Fibroblast of lung (primary cell): Measurements from ENCODE around the gene PCID2. TPM values are rescaled to one million over a fixed set of nuclear protein-coding genes. Genes with fewer than 3 reads are reported as not detected.

Experiments
- DNase-seq, 2 donors: peaks; one replicate each; pipeline versions ENCODE4 v3.0.0 to v3.0.0-alpha.2; 2010; ENCODE audit warnings: low read depth in 2 of 2
- H2AFZ ChIP-seq: 2 replicates; pipeline ENCODE4 v1.5.1; 2012; ENCODE audit warnings: low read length, control low read depth, inconsistent platforms
- H3K27ac ChIP-seq: 2 replicates; pipeline ENCODE4 v1.5.1; 2011; ENCODE audit warnings: low read length, control low read depth; ENCODE audit not compliant: insufficient read depth
- H3K27me3 ChIP-seq: 2 replicates; pipeline ENCODE4 v1.5.1; 2011; ENCODE audit warnings: mild to moderate bottlenecking, low read length; ENCODE audit not compliant: control insufficient read depth, insufficient read depth
- H3K36me3 ChIP-seq: 2 replicates; pipeline ENCODE4 v1.5.1; 2011; ENCODE audit warnings: low read length; ENCODE audit not compliant: control insufficient read depth, insufficient read depth
- H3K4me1 ChIP-seq: 2 replicates; pipeline ENCODE4 v1.5.1; 2011; ENCODE audit warnings: low read length; ENCODE audit not compliant: control insufficient read depth, insufficient read depth; ENCODE audit errors: extremely low read depth
- H3K4me2 ChIP-seq: 2 replicates; pipeline ENCODE4 v1.5.1; 2011; ENCODE audit warnings: low read length, control low read depth; ENCODE audit not compliant: insufficient read depth; ENCODE audit errors: extremely low read depth
- H3K4me3 ChIP-seq, 4 experiments: fragments of 200-600 bp in 1 of 4; sonication (generic) in 1 of 4; replicated peaks in 1 of 4; 2 replicates each; pipeline ENCODE4 v1.5.1; 2011 to 2016; ENCODE audit warnings: low read length in 4 of 4, low read depth in 3 of 4, mild to moderate bottlenecking in 3 of 4, control low read depth in 2 of 4, inconsistent platforms in 1 of 4, mixed read lengths in 1 of 4; ENCODE audit not compliant: insufficient read depth in 1 of 4; ENCODE audit errors: control extremely low read depth in 1 of 4
- H3K79me2 ChIP-seq: 2 replicates; pipeline ENCODE4 v1.5.1; 2012; ENCODE audit warnings: mild to moderate bottlenecking, low read length, inconsistent platforms; ENCODE audit not compliant: control insufficient read depth, insufficient read depth
- H3K9ac ChIP-seq: 2 replicates; pipeline ENCODE4 v1.5.1; 2011; ENCODE audit warnings: mild to moderate bottlenecking, low read length, control low read depth; ENCODE audit not compliant: insufficient read depth
- H3K9me3 ChIP-seq: 2 replicates; pipeline ENCODE4 v1.5.1; 2012; ENCODE audit warnings: low read depth, low read length; ENCODE audit not compliant: control insufficient read depth, insufficient read depth
- H4K20me1 ChIP-seq: 2 replicates; pipeline ENCODE4 v1.5.1; 2011; ENCODE audit warnings: low read length; ENCODE audit not compliant: control insufficient read depth, insufficient read depth; ENCODE audit errors: extremely low read depth
- EZH2 ChIP-seq: IDR thresholded peaks from 2 replicates; pipeline ENCODE4 v1.5.1; 2012; ENCODE audit warnings: low read length, control low read depth, mild to moderate bottlenecking; ENCODE audit errors: missing control alignments
- polyA plus RNA-seq, 2 donors: library from polyadenylated mRNA; depleted of rRNA in 1 of 2; stranded (reverse) in 1 of 2; unstranded in 1 of 2; fragments of >200 nt; gene quantifications; 2 replicates each; pipeline ENCODE4 v1.2.1, GENCODE V29; 2011 to 2012; ENCODE audit warnings: missing spikeins in 1 of 2
- total RNA-seq: library from RNA; depleted of rRNA; stranded (reverse); fragments of >200 nt; gene quantifications from 2 replicates; pipeline ENCODE4 v1.2.1, GENCODE V29; 2014
- TF ChIP-seq, protein P1 (sequence below), 2 donors: IDR thresholded peaks in 1 of 2; conservative IDR thresholded peaks in 1 of 2; 1 replicate in 1 of 2; 2 replicates in 1 of 2; pipeline ENCODE4 v1.5.1; 2011 to 2012; ENCODE audit warnings: low read length in 2 of 2, control low read depth in 1 of 2, inconsistent platforms in 1 of 2, low read depth in 1 of 2, mild to moderate bottlenecking in 1 of 2

Gene PCID2
- total and polyA plus RNA-seq, 2 donors (not counting 1 experiment from before 2014, with no cell fraction given), result 93.5 to 113 TPM

DNA sequence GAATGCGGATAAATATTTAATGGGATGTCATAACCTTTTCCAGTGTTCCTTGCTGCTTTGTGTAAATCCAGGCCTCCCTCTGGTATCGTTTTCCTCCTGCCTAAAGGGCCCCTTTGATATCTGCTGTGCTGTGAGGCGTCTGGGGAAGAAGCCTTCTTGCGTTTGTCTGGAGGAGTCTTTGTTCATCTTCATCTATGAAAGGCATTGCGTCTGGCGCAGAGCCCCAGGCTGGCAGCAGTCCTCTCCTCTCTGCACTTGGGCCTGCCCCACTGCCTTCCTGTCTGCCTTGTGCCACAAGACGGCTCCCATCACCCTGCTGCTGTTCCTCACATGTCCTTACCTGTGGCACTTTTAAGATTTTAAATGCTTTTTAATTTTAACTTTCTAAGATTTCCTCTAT lies 40.3 kb downstream of the PCID2 start:
- no peak overlapping the region for H3K4me3 ChIP-seq
- peaks cover under 1% of the 10 kb centered on the region for H3K4me1 ChIP-seq
- no peak overlapping the region for H3K27ac ChIP-seq
- no peaks in the 10 kb centered on the region for H3K27me3 ChIP-seq
- H3K79me2 ChIP-seq, result no peaks in the 10 kb centered on the region
- no peak overlapping the region for H3K9ac ChIP-seq
- TF ChIP-seq EZH2, result no peak
- TF ChIP-seq, protein P1, sequence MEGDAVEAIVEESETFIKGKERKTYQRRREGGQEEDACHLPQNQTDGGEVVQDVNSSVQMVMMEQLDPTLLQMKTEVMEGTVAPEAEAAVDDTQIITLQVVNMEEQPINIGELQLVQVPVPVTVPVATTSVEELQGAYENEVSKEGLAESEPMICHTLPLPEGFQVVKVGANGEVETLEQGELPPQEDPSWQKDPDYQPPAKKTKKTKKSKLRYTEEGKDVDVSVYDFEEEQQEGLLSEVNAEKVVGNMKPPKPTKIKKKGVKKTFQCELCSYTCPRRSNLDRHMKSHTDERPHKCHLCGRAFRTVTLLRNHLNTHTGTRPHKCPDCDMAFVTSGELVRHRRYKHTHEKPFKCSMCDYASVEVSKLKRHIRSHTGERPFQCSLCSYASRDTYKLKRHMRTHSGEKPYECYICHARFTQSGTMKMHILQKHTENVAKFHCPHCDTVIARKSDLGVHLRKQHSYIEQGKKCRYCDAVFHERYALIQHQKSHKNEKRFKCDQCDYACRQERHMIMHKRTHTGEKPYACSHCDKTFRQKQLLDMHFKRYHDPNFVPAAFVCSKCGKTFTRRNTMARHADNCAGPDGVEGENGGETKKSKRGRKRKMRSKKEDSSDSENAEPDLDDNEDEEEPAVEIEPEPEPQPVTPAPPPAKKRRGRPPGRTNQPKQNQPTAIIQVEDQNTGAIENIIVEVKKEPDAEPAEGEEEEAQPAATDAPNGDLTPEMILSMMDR (conservative IDR thresholded peaks at IDR 0.05 in 1 of 2, IDR thresholded peaks at IDR 0.05 in 1 of 2; ENCODE audit: low read depth in 1 of 2, low read length in 2 of 2), result no peak
- DNase-seq, result no peak
- no peak overlapping the region for H3K4me2 ChIP-seq
- H2AFZ ChIP-seq, result no peak overlapping the region
- no peaks in the 10 kb centered on the region for H4K20me1 ChIP-seq
- H3K36me3 ChIP-seq, result peaks cover 16% of the 10 kb centered on the region
- no peaks in the 10 kb centered on the region for H3K9me3 ChIP-seq

DNA sequence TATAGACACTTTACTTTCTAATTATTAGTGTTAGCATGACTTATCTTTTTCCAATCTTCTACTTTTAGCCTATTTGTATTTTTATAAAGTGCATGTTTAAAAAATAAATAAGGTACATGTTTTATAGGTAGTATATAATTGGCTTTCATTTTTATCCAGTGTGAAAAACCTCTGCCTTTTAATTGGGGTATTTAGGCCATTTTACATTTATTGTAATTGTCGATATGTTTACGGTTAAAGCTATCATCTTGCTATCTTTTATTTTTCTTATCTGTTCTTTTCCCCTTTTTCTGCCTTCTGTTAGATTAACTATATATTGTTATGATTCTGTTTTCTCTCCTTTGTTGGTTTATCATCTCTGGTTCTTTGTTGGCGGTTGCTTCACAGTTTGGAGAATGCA lies 40.9 kb downstream of the PCID2 start:
- Histone ChIP-seq H3K27me3 (no peaks in the 10 kb centered on the region), H3K9ac (no peak overlapping the region), H3K36me3 (peaks cover 12% of the 10 kb centered on the region), H3K4me3 (no peak overlapping the region), H3K4me2 (no peak overlapping the region), H4K20me1 (no peaks in the 10 kb centered on the region), H3K9me3 (no peaks in the 10 kb centered on the region), H3K4me1 (peaks cover 2% of the 10 kb centered on the region), H2AFZ (no peak overlapping the region), H3K79me2 (no peaks in the 10 kb centered on the region), H3K27ac (no peak overlapping the region)
- no peak for DNase-seq
- TF ChIP-seq, protein P1 (conservative IDR thresholded peaks at IDR 0.05 in 1 of 2, IDR thresholded peaks at IDR 0.05 in 1 of 2; ENCODE audit: low read depth in 1 of 2, low read length in 2 of 2), result no peak
- TF ChIP-seq EZH2, result no peak

GRCh38 chr13:113167155-113167554 lies 41.3 kb downstream of the PCID2 start:
- H3K4me3 ChIP-seq, result no peak overlapping the region
- peaks cover 2% of the 10 kb centered on the region for H3K4me1 ChIP-seq
- H3K36me3 ChIP-seq, result peaks cover 9% of the 10 kb centered on the region
- TF ChIP-seq, protein P1 (conservative IDR thresholded peaks at IDR 0.05 in 1 of 2, IDR thresholded peaks at IDR 0.05 in 1 of 2; ENCODE audit: low read depth in 1 of 2, low read length in 2 of 2), result no peak
- no peak for TF ChIP-seq EZH2
- H3K4me2 ChIP-seq, result no peak overlapping the region
- no peaks in the 10 kb centered on the region for H3K9me3 ChIP-seq
- H3K27me3 ChIP-seq, result no peaks in the 10 kb centered on the region
- H2AFZ ChIP-seq, result no peak overlapping the region
- no peak overlapping the region for H3K9ac ChIP-seq
- H3K27ac ChIP-seq, result no peak overlapping the region
- DNase-seq, result no peak
- H4K20me1 ChIP-seq, result no peaks in the 10 kb centered on the region
- H3K79me2 ChIP-seq, result no peaks in the 10 kb centered on the region
